PC-3 (cell line): ENCODE data around the gene BFSP1. TPM values are rescaled to one million over a fixed set of nuclear protein-coding genes. Genes with fewer than 3 reads are reported as not detected.

Source experiments
- ATAC-seq: fragments of 200-7000 bp; cut with Tn5 transposase; 2 replicates; pipeline ENCODE4 v1.9.1; 2020; ENCODE audit warnings: mild to moderate bottlenecking, moderate library complexity
- BruUV-seq: library from RNA; stranded (reverse); fragments of 400-500 nt; replicated peaks from 2 replicates; lab custom pipeline; 2021; lab: Mats Ljungman, UMichigan
- CTCF ChIA-PET: fragments of 300-600 bp; sonication (Branson Sonifier 250); formaldehyde crosslinking; loops from one replicate; lab custom pipeline; 2022; ENCODE audit warnings: antibody characterized with exemption; lab: Charles Lee
- POLR2A ChIA-PET: fragments of 300-600 bp; sonication (Branson Sonifier 250); formaldehyde crosslinking; loops from one replicate; lab custom pipeline; 2022; ENCODE audit warnings: antibody characterized with exemption; ENCODE audit not compliant: unreplicated experiment; lab: Charles Lee
- DNase-seq: peaks from one replicate; pipeline ENCODE4 v3.0.0-alpha.2; 2015
- H2AFZ ChIP-seq: fragments of 300-600 bp; sonication (generic); 2 replicates; pipeline ENCODE4 v1.6.0; 2016; ENCODE audit warnings: antibody characterized with exemption, low read length
- H3F3A ChIP-seq: fragments of 300-600 bp; sonication (generic); one replicate; pipeline ENCODE4 v1.6.0; 2017; ENCODE audit warnings: antibody characterized with exemption, low read length, control low read depth, mild to moderate bottlenecking; ENCODE audit not compliant: unreplicated experiment
- H3K27ac ChIP-seq: fragments of 300-600 bp; sonication (generic); 2 replicates; pipeline ENCODE4 v1.5.1; 2016; ENCODE audit warnings: mild to moderate bottlenecking, low read length
- H3K27me3 ChIP-seq: fragments of 300-600 bp; sonication (generic); 2 replicates; pipeline ENCODE4 v1.6.1; 2016; ENCODE audit warnings: low read length, mixed read lengths
- H3K36me3 ChIP-seq: fragments of 300-600 bp; sonication (generic); 2 replicates; pipeline ENCODE4 v1.6.1; 2016; ENCODE audit warnings: low read depth, mixed run types, low read length, mixed read lengths
- H3K4me1 ChIP-seq: fragments of 300-600 bp; sonication (generic); 2 replicates; pipeline ENCODE4 v1.5.1; 2016; ENCODE audit warnings: low read length; ENCODE audit not compliant: insufficient read depth
- H3K4me2 ChIP-seq: fragments of 300-600 bp; sonication (generic); 2 replicates; pipeline ENCODE4 v1.6.0; 2016; ENCODE audit warnings: low read length
- H3K4me3 ChIP-seq: fragments of 300-600 bp; sonication (generic); 2 replicates; pipeline ENCODE4 v1.5.1; 2016; ENCODE audit warnings: mild to moderate bottlenecking, low read length, mixed read lengths
- H3K79me2 ChIP-seq: fragments of 300-600 bp; sonication (generic); 2 replicates; pipeline ENCODE4 v1.6.1; 2017; ENCODE audit warnings: low read length, mixed read lengths
- H3K9ac ChIP-seq: fragments of 300-600 bp; sonication (generic); 2 replicates; pipeline ENCODE4 v1.6.0; 2016; ENCODE audit warnings: mild to moderate bottlenecking, low read length
- H3K9me2 ChIP-seq: fragments of 300-600 bp; sonication (generic); replicated peaks from 2 replicates; pipeline ENCODE4 v1.6.1; 2016; ENCODE audit warnings: mixed run types, low read length, mixed read lengths
- H3K9me3 ChIP-seq: fragments of 300-600 bp; sonication (generic); 2 replicates; pipeline ENCODE4 v1.6.1; 2016; ENCODE audit warnings: low read length, mixed read lengths
- H4K20me1 ChIP-seq: fragments of 300-600 bp; sonication (generic); 2 replicates; pipeline ENCODE4 v1.6.1; 2016; ENCODE audit warnings: low read length, mixed read lengths
- EZH2 ChIP-seq: fragments of 300-600 bp; sonication (generic); IDR thresholded peaks from one replicate; pipeline ENCODE4 v1.6.1; 2017; ENCODE audit warnings: antibody characterized with exemption, mild to moderate bottlenecking, low read length; ENCODE audit not compliant: unreplicated experiment
- EZH2phosphoT487 ChIP-seq: fragments of 300-600 bp; sonication (generic); IDR thresholded peaks from 2 replicates; pipeline ENCODE4 v1.6.1; 2018; ENCODE audit warnings: mild to moderate bottlenecking, antibody characterized with exemption, low read length, borderline replicate concordance
- intact Hi-C: fragments of 100-400 bp; cut with micrococcal nuclease; formaldehyde crosslinking; loops from 2 replicates; pipeline ENCODE4 v1.9.0; 2023
- total RNA-seq: library from RNA; depleted of rRNA; stranded (reverse); fragments of >200 nt; gene quantifications from 2 replicates; pipeline ENCODE4 v1.2.3, GENCODE V29; 2014
- TF ChIP-seq, protein P1 (sequence below): fragments of 300-600 bp; sonication (generic); conservative IDR thresholded peaks from 2 replicates; pipeline ENCODE4 v1.5.1; 2017; ENCODE audit warnings: antibody characterized with exemption, low read depth, mild to moderate bottlenecking, low read length

Gene BFSP1
- total RNA-seq, 1 experiment from 2014 or later = 2.7 TPM

DNA sequence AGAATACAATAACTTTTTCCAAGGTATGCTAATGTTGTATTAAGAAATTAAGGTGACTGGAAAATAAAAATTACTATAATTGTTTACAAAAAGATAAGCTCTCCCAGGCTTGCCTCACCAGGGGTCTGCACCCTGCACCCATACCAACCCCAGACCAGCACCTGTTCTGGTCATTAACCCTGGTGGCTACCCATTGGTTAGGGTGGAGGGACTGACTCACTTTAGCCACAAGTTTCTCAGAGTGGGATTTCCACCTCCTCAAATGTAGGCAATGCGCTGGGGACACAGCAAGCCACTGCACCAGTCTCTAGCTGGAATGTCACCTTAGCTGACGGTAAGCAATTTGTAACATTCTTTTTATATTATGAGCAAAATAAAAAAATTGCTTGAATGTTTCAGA lies 83.1 kb downstream of the BFSP1 start:
- intact Hi-C loops = no loop called here
- Histone ChIP-seq H3K27me3 (peaks cover 82% of the 10 kb centered on the region), H3K9ac (no peak overlapping the region), H4K20me1 (no peaks in the 10 kb centered on the region), H3F3A (no peaks in the 10 kb centered on the region), H3K4me3 (no peak overlapping the region), H3K36me3 (no peaks in the 10 kb centered on the region), H2AFZ (no peak overlapping the region), H3K4me1 (no peaks in the 10 kb centered on the region), H3K9me2 (no peaks in the 10 kb centered on the region), H3K9me3 (no peaks in the 10 kb centered on the region), H3K27ac (no peak overlapping the region), H3K79me2 (no peaks in the 10 kb centered on the region), H3K4me2 (no peak overlapping the region)
- POLR2A ChIA-PET = no interaction called here
- no TSS peak for BruUV-seq
- no peak for DNase-seq
- CTCF ChIA-PET = no interaction called here
- TF ChIP-seq, protein P1, sequence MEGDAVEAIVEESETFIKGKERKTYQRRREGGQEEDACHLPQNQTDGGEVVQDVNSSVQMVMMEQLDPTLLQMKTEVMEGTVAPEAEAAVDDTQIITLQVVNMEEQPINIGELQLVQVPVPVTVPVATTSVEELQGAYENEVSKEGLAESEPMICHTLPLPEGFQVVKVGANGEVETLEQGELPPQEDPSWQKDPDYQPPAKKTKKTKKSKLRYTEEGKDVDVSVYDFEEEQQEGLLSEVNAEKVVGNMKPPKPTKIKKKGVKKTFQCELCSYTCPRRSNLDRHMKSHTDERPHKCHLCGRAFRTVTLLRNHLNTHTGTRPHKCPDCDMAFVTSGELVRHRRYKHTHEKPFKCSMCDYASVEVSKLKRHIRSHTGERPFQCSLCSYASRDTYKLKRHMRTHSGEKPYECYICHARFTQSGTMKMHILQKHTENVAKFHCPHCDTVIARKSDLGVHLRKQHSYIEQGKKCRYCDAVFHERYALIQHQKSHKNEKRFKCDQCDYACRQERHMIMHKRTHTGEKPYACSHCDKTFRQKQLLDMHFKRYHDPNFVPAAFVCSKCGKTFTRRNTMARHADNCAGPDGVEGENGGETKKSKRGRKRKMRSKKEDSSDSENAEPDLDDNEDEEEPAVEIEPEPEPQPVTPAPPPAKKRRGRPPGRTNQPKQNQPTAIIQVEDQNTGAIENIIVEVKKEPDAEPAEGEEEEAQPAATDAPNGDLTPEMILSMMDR = no peak
- TF ChIP-seq EZH2 = no peak
- TF ChIP-seq EZH2phosphoT487 = no peak
- no peak for ATAC-seq

DNA sequence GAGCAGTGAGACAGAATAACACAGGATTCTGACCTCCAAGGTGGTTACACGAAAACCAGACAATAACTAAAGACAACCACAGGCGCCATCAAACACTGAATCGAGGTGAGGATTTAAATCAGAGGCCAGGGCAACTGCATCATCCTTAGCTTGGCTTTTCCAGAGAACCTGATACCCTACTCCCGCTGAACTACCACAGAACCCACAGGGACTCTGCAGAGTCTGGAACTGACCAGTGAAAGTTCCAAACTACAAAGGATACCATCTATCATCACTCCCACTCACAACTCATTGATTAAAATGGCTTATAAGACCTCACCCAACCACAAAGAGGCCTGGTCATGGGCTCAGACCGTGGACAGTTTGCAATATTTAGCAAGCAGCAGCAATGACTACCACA lies 85.0 kb downstream of the BFSP1 start:
- Histone ChIP-seq H3K4me2 (no peak overlapping the region), H3K4me3 (no peak overlapping the region), H3K36me3 (no peaks in the 10 kb centered on the region), H3K9me2 (no peaks in the 10 kb centered on the region), H3F3A (no peaks in the 10 kb centered on the region), H3K79me2 (no peaks in the 10 kb centered on the region), H3K27me3 (peaks cover 83% of the 10 kb centered on the region), H3K4me1 (no peaks in the 10 kb centered on the region), H2AFZ (no peak overlapping the region), H3K9me3 (no peaks in the 10 kb centered on the region), H3K27ac (no peak overlapping the region), H4K20me1 (no peaks in the 10 kb centered on the region), H3K9ac (no peak overlapping the region)
- ATAC-seq (no peak), DNase-seq (no peak)
- ChIA-PET CTCF (no interaction called here), POLR2A (no interaction called here)
- TF ChIP-seq, protein P1 = no peak
- TF ChIP-seq EZH2phosphoT487 (no peak), EZH2 (no peak)
- no TSS peak for BruUV-seq
- intact Hi-C loops = no loop called here

DNA sequence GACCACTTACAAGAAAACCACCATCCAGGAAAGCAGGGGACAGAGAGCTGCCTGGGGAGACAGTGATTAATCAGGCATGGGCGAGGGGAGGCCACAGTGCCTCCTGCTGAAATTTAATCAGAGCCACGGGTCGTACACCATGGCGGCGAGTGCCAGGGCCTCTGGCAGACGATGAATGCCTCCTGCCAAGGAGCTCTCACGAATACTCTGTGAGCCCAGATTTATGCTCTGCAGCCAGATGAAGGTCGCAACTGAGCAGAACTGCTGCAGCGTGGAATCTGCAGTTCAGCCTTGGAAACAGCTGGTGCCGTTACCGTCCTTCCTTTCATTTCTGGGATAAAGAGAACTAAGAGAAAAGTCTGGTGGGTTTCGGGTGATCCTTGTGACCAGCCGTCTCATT lies 85.6 kb downstream of the BFSP1 start:
- CTCF ChIA-PET = no interaction called here

More for the DNA sequence above, 85.6 kb downstream of the BFSP1 start:
- Histone ChIP-seq H3K4me2 (no peak overlapping the region), H2AFZ (no peak overlapping the region), H3K9ac (no peak overlapping the region), H3K9me3 (no peaks in the 10 kb centered on the region), H3K4me3 (no peak overlapping the region), H3K4me1 (no peaks in the 10 kb centered on the region), H3K36me3 (no peaks in the 10 kb centered on the region), H3K9me2 (no peaks in the 10 kb centered on the region), H3K79me2 (no peaks in the 10 kb centered on the region), H3K27ac (no peak overlapping the region), H4K20me1 (no peaks in the 10 kb centered on the region), H3K27me3 (peaks cover 83% of the 10 kb centered on the region), H3F3A (no peaks in the 10 kb centered on the region)
- ATAC-seq = no peak
- no peak for DNase-seq
- TF ChIP-seq, protein P1 = no peak
- no peak for TF ChIP-seq EZH2
- no peak for TF ChIP-seq EZH2phosphoT487
- POLR2A ChIA-PET = interaction anchor here (0.6 kb wide), 1 partner anchor 613 kb away, joined by 11 read pairs; no protein-coding TSS in a partner anchor
- intact Hi-C loops = no loop called here
- BruUV-seq = no TSS peak
